Stimulated activated CD4-positive, alpha-beta T cell treated with anti-CD3 and anti-CD28 coated beads, Interleukin-4, amount 100 ng/mL, for 4 hours (primary cell): ENCODE measurements around the gene ARL14.
"Not testable (repeated sequence)": the region's sequence is repeated elsewhere in the genome, so short reads cannot be mapped to it uniquely, and the experiment has no call there.

Source experiments
- DNase-seq, 2 experiments: peaks; one replicate each; pipeline ENCODE4 v3.0.0-alpha.2; 2020

The ARL14 gene

GRCh38 chr3:160678292-160678842 lies 1.4 kb downstream of the ARL14 start:
- DNase-seq = no peak

DNA sequence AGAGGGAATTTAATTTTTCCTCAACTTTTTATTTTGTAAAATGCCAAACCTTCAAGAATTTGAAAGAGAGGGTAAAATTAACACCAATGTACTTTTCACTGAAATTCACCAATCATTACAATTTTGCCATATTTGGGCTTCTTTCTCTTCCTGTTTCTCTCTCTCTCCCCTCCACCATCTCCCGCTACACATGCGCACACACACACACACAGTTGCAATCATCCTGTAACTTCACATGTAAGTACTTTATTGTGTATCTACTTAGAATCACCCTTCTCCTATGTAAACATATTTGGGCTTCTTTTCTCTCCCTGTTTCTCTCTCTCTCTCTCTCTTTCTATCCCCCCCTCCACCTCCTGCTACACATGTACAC lies 7.4 kb downstream of the ARL14 start:
- DNase-seq = no peak

- no peak for DNase-seq
These were observed 8.3 kb downstream of the ARL14 start for GRCh38 chr3:160685144-160685766.

- DNase-seq = no peak
These were observed 10.1 kb downstream of the ARL14 start for GRCh38 chr3:160686955-160687535.

- no peak for DNase-seq
These were observed 14.2 kb downstream of the ARL14 start for GRCh38 chr3:160691151-160691550.

DNA sequence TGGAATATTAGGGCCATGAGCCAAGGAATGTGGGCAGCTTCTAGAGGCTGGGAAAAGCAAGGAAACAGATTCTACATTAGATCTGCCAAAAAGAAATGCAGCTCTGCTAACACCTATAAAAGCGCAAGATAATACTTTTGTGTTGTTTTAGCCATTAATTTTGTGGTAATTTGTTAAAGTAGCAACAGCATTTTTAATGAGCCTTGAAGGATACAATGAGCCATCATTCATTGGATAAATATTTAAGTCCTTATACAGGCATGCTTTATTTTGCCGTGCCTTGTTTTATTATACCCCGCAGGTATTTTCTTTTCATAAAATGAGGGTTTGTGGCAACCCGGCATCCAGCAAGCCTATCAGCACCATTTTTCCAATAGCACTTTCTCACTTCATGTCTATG lies 15.0 kb downstream of the ARL14 start:
- DNase-seq = no peak

GRCh38 chr3:160693191-160693590 lies 16.2 kb downstream of the ARL14 start:
- no peak for DNase-seq

DNA sequence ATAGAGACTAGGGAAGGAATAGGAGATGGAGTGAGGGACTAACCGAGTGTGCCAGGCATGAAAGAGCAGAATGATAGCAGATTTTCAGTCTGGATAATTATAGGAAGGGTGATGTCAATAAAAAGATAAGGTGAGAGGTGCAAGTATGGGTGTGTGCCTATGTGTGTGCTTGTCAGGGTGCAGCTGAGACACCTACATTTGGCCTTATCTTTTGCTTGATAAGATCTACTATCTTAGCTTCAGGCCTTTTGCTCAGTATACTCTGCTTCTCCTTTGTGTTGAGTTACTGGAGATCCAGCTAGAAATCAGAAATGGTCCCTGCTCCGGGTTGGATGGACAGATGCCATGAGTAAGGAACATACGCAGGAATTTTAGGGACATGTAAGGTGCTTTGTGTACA lies 17.4 kb downstream of the ARL14 start:
- DNase-seq = no peak

DNA sequence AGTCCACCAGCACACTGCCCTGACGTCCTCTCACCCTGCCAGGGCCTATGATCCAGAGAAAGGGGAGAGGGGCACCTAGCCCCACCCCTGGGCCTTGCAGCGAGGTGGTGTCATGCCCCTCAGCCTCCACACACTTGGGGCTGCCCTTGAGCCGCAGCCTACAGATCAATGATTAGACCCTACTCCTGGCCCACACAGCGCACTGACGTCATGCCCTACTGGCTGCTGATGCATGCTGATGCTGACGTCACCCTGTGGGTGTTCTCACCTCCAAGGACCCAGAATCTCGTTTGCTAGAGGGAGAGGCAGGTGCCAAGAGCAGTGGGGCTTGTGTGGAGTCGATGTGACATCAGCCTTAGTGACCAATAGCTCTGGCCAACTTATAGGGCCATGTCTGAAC lies 18.0 kb downstream of the ARL14 start:
- DNase-seq = no peak

DNA sequence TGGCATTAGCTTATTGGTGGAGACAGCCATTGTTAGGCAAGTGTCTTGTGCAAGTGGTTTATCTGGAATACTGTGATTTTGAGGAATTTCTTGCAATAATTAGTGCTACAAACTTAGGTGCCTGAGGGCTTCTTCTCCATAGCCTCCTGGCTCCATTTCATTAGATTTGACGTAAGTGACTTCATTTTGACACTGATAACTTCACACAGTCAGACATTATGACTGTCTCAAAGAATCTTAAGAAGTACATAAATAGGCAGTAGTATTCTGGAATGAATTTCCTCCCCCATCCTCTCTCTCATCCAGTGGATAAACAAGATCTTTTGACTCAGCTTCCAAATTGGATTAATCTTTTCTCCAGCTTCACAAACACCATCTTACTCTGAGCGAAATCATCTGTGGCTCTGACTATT lies 19.0 kb downstream of the ARL14 start:
- DNase-seq = no peak

DNA sequence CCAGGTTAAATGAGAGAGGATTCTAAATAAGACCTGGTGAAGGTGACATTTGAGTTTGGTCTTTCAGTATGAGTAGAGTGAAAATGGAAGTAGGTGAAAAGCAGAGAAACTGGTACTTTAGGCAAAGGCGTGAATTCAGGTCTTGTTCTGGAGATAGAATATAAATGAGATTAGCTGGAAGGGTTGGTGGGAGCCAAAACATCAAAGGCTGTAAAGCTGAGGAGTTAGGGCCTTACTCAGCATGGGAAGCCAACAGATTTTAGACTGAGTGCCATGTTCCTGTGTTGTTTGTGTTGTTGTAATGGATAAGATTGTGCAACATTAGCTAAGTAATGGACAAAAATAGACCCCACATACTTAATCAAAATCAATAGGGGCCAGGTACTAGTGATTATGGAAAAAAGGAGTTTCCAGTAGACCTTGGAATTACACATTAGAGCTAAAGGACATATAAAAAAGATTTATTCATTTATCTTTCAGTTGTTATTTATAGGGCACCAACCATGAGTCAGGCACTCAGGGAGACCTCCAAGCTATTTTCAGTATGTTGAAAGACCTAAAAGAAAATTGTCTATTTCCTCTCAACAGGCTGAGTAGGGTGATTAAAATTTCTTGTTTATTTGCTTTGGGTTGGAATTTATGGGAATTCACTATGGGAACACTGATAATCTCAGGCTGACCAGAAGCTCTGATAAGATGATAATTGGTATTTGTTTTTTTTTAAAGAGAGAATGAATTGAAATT lies 20.8 kb downstream of the ARL14 start:
- no peak for DNase-seq

GRCh38 chr3:160698599-160699195 lies 21.7 kb downstream of the ARL14 start:
- DNase-seq = no peak

GRCh38 chr3:160701490-160701889 lies 24.5 kb downstream of the ARL14 start:
- DNase-seq = no peak

DNA sequence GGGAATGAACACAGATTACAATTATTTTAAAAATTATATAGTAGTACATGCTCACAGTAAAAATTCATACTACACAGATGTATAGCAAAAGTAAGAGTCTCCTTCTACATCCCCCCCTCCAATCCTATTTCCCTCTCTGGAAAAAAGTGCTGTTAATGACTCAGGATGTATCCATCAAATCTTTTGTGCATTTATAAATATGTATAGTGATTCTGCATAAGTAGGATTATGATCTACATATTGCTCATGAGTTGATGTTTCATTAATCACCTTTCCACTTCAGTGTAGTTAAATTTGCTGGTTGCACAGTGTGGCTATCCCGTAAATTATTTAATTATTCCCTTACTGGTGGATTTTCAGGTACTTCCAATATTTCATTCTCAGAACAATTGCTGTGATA lies 25.3 kb downstream of the ARL14 start:
- DNase-seq = no peak

DNA sequence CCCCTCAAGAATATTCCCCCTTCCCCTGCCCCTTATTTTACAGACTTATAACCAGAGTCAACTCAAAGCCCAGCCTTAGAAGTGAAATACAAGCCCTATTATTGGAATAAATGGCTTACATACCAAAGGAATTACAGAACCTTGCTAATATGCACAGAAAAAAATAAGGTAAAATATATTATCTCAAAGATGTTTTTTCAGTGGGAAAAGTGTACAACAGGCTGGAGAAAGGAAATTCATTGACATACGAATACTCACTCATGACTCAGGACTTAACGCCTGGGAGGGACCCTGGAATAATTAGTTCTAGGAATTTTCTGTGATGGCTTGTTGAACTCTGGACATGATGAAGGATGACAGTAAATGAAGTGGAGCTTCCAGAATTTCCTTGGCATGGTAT lies 27.0 kb downstream of the ARL14 start:
- no peak for DNase-seq

DNA sequence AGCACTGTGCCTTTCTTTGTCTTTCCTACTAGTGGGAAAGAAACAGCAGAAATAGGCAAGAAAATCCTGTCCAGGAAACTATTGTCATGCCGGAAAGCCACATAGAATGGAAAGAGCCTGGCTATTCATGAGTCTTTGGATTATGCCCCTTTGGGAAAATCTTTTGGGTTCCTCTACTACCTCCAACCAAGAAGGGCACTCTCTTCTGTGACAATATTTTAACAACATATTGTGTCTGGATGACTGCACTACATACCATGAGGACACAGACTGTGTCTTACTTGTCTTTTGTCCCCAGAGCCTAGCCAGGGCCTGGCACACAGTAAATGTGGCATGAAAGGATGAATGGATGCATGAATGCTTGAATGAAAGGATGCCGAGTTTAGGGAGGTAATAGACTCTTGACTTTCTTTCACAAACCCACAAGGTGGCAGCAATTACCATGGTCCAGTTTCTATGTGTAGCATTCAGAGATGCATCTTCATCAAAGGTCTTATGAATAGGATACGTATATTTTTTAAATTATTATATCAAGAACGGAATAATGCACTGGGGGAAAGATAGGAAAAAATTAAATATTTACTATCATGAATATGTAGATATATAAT lies 30.3 kb downstream of the ARL14 start:
- no peak for DNase-seq

DNA sequence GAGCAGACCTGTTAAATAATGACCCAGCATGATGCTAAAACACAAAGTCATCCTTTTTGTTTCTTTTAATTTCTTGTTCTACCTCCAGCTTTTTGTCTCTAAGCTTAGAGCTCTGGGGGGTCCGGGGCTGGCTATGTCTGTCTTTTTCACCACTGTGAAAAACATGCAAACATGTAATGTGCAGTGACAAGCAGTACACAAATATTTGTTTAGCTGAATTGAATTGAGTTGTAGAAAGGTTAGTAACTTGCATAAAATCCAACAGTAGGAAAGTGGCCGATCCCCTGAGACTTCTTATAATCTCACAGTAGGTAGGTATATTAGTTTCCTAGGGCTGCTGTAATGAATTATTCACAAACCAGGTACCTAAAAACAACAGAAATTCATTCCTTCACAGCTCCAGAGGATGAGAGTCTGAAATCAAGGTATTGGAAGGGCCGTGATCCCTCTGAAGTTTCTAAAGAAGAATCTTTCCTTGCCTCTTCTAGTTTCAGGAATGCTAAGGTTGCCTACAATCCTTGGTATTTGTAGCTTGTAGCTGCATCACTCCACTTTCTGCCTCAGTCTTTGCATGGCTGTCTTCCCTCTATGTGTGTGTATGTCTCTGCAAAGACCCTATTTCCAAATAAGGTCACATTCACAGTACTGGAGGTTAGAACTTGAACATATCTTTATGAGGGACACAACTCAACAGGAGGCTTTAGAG lies 32.7 kb downstream of the ARL14 start:
- DNase-seq = no peak

DNA sequence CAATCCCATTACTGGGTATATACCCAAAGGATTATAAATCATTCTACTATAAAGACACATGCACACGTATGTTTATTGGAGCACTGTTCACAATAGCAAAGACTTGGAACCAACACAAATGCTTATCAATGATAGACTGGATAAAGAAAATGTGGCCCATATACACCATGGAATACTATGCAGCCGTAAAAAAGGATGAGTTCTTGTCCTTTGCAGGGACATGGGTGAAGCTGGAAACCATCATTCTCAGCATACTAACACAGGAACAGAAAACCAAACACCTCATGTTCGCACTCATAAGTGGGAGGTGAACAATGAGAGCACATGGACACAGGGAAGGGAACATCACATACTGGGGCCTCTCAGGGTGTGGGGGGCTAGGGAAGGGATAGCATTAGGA lies 36.2 kb downstream of the ARL14 start:
- not testable (repeated sequence) for DNase-seq

GRCh38 chr3:160719710-160720109 lies 42.8 kb downstream of the ARL14 start:
- no peak for DNase-seq

DNA sequence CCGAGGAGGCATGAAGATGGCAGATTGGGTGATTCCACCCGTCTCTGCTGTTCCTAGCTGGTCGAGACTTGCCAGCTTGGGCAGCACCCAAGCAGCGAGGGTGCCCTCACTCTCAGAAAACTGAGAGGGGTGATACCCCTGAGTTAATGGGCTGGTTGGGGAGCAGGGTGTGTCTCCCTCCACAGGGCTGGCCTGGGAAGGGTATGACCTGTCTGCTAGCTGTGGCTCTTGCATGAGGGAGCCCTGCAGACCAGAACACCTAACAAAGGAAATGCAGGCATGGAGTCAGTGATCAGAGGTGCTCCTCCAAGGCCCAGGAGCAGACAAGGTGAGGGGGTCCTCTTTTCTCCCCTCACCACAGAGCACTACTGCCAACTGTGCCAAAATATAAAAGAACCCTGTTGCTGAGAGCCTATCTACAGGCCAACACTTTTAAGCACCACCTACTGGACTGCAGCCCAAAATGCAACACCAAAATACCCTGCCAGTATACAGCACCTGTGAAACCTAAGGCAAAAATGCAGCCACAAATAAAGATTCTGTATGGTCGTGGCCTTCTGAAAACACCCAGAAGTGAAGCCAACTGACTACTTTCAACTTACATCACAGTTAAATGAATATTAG lies 43.3 kb downstream of the ARL14 start:
- no peak for DNase-seq

- DNase-seq = no peak
These were observed 45.4 kb downstream of the ARL14 start for GRCh38 chr3:160722331-160722730.

DNA sequence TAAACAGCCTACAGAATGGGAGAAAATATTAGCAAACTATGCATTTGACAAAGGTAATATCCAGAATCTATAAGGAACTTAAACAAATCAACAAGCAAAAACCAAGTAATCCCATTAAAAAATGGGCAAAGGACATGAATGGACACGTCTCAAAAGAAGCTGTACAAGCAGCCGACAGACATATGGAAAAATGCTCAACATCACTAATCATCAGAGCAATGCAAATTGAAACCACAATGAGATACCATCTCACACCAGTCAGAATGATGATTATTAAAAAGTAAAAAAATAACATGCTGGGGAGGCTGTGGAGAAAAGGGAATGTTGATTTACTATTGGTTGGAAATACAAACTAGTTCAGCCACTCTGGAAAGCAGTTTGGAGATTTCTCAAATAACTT lies 48.4 kb downstream of the ARL14 start:
- DNase-seq = no peak
